Upper lobe of left lung (tissue), 4 donors: ENCODE data around the gene GIMAP8.

Source experiments
- POLR2A ChIP-seq, 4 donors: fragments of 450-650 bp; IDR thresholded peaks; one replicate each; pipeline ENCODE4 v1.5.1; 2016 to 2017; ENCODE audit warnings: antibody characterized with exemption in 4 of 4, mild to moderate bottlenecking in 2 of 4
- POLR2AphosphoS5 ChIP-seq, 2 donors: sonication (generic); formaldehyde crosslinking; IDR thresholded peaks; one replicate each; pipeline ENCODE4 v1.5.1; 2017; ENCODE audit warnings: antibody characterized with exemption in 2 of 2
- TF ChIP-seq, protein P1 (sequence below), 6 experiments: fragments of 450-650 bp in 4 of 6; fragments of 200-600 bp in 2 of 6; sonication (generic) in 2 of 6; IDR thresholded peaks; one replicate each; pipeline ENCODE4 v1.5.1; 2016 to 2019; ENCODE audit warnings: antibody characterized with exemption in 6 of 6

DNA sequence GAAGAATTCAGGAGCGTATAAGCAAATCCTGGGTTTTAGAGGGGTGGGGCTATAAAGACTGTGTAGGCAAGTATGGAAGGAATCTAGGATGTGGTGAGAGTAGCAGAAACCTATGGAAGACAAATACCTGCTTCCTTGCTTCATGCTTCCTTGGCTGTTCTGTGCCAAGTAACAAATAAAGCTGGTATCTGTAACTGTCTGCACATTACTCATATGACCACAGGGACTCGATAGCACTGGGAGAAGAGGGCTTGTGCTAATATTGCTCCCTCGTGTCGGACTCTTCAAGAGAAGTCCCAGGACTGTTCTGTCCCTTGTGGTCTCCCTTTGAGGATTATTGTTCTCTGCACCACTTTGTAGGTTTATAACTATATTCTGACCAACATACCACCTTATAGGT, 52.7 kb downstream of the GIMAP8 start:
- TF ChIP-seq POLR2A (IDR thresholded peaks at IDR 0.05) (no peak), POLR2AphosphoS5 (IDR thresholded peaks at IDR 0.05) (no peak)
- TF ChIP-seq, protein P1, sequence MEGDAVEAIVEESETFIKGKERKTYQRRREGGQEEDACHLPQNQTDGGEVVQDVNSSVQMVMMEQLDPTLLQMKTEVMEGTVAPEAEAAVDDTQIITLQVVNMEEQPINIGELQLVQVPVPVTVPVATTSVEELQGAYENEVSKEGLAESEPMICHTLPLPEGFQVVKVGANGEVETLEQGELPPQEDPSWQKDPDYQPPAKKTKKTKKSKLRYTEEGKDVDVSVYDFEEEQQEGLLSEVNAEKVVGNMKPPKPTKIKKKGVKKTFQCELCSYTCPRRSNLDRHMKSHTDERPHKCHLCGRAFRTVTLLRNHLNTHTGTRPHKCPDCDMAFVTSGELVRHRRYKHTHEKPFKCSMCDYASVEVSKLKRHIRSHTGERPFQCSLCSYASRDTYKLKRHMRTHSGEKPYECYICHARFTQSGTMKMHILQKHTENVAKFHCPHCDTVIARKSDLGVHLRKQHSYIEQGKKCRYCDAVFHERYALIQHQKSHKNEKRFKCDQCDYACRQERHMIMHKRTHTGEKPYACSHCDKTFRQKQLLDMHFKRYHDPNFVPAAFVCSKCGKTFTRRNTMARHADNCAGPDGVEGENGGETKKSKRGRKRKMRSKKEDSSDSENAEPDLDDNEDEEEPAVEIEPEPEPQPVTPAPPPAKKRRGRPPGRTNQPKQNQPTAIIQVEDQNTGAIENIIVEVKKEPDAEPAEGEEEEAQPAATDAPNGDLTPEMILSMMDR (IDR thresholded peaks at IDR 0.05) = no peak
